Lower leg skin (tissue), 3 donors: ENCODE results near the gene OR51F2.

Source experiments
- CTCF ChIP-seq, 3 donors: fragments of 450-650 bp; IDR thresholded peaks; one replicate each; pipeline ENCODE4 v1.5.1; 2016; ENCODE audit warnings: antibody characterized with exemption in 3 of 3, mild to moderate bottlenecking in 3 of 3, moderate library complexity in 2 of 3
- POLR2A ChIP-seq, 2 donors: fragments of 450-650 bp; IDR thresholded peaks; one replicate each; pipeline ENCODE4 v1.6.1; 2016 to 2017; ENCODE audit warnings: antibody characterized with exemption in 2 of 2, mild to moderate bottlenecking in 1 of 2, moderate library complexity in 1 of 2

- TF ChIP-seq POLR2A (IDR thresholded peaks at IDR 0.05): no peak
- no peak for TF ChIP-seq CTCF (IDR thresholded peaks at IDR 0.05)
These were observed 23.9 kb upstream of the OR51F2 start for GRCh38 chr11:4797206-4797605.
